Ishikawa (cell line): ENCODE results near the gene KBTBD13.

ENCODE experiments used
- CEBPB ChIP-seq: IDR thresholded peaks from 2 replicates; pipeline ENCODE4 v1.6.1; 2012
- CREB1 ChIP-seq: IDR thresholded peaks from 2 replicates; pipeline ENCODE4 v1.6.1; 2012; ENCODE audit warnings: low read depth
- EGR1 ChIP-seq: IDR thresholded peaks from 2 replicates; pipeline ENCODE4 v1.6.1; 2012
- FOXM1 ChIP-seq: IDR thresholded peaks from 2 replicates; pipeline ENCODE4 v1.6.1; 2012; ENCODE audit warnings: low read depth, borderline replicate concordance
- MAX ChIP-seq: IDR thresholded peaks from 2 replicates; pipeline ENCODE4 v1.6.1; 2012
- NFIC ChIP-seq: IDR thresholded peaks from 2 replicates; pipeline ENCODE4 v1.6.1; 2012
- RAD21 ChIP-seq: IDR thresholded peaks from 2 replicates; pipeline ENCODE4 v1.6.1; 2012; ENCODE audit warnings: low read depth
- REST ChIP-seq: IDR thresholded peaks from 2 replicates; pipeline ENCODE4 v1.6.1; 2012; ENCODE audit warnings: low read depth, mild to moderate bottlenecking
- TAF1 ChIP-seq: IDR thresholded peaks from 2 replicates; pipeline ENCODE4 v1.6.1; 2012; ENCODE audit warnings: low read depth, mild to moderate bottlenecking
- TCF12 ChIP-seq: IDR thresholded peaks from 2 replicates; pipeline ENCODE4 v1.6.1; 2012; ENCODE audit warnings: low read depth
- TEAD4 ChIP-seq: IDR thresholded peaks from 2 replicates; pipeline ENCODE4 v1.6.1; 2012
- USF1 ChIP-seq: IDR thresholded peaks from 2 replicates; pipeline ENCODE4 v1.6.1; 2012
- YY1 ChIP-seq: IDR thresholded peaks from 2 replicates; pipeline ENCODE4 v1.6.1; 2012; ENCODE audit warnings: low read depth

GRCh38 chr15:65067645-65068402, 8.7 kb upstream of the KBTBD13 start, which contains the start of gene RASL12:
- TF ChIP-seq CEBPB, result no peak
- no peak for TF ChIP-seq USF1
- TF ChIP-seq TAF1, result no peak
- no peak for TF ChIP-seq RAD21
- no peak for TF ChIP-seq FOXM1
- TF ChIP-seq MAX, result peak; percentile 28; the same call in 1 of the 2 replicates
- no peak for TF ChIP-seq NFIC
- TF ChIP-seq EGR1, result no peak
- TF ChIP-seq YY1, result no peak
- TF ChIP-seq CREB1, result no peak
- TF ChIP-seq TEAD4, result peak; percentile 17; the same call in 1 of the 2 replicates
- TF ChIP-seq REST, result no peak
- no peak for TF ChIP-seq TCF12
